A673 (cell line): Measurements from ENCODE around the gene EPB41L3.

Experiments
- CTCF ChIP-seq: fragments of 300-800, 200-600 bp; sonication (generic); conservative IDR thresholded peaks from 2 replicates; pipeline ENCODE4 v1.5.1; 2017; ENCODE audit warnings: low read depth, mild to moderate bottlenecking, antibody characterized with exemption, low read length, moderate library complexity, mixed read lengths
- EZH2 ChIP-seq: fragments of 200-600 bp; sonication (generic); IDR thresholded peaks from 2 replicates; pipeline ENCODE4 v1.6.1; 2017; ENCODE audit warnings: borderline replicate concordance, low read depth, mild to moderate bottlenecking, mixed read lengths, antibody characterized with exemption, low read length; ENCODE audit not compliant: poor library complexity, severe bottlenecking

- TF ChIP-seq CTCF, result no peak
- no peak for TF ChIP-seq EZH2
Observed at GRCh38 chr18:5389356-5389755, 154.4 kb downstream of the EPB41L3 start.
